ENCODE results near the gene SPACA7.

SPACA7 gene

DNA sequence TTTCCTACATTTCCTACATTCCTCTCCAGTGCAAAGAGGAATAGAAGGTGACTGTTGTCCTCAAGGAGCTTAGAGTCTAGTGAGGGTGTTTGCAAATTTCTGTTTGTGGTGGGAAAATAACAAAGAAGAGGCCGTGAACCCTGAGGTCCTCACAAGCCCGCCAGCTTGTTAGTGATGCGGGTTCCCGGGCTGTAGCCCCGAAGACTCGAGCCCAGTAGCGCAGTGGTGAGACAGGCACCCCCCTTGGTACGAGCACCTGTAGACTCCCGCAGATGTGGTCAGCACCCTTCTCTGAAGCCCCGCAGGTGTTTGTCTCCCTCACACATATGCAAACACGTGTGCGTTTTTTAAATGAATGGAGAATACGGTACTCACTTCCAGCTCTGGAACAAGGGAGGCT, 26.5 kb upstream of the SPACA7 start:
- no peak for DNase-seq (ENCODE audit: low read depth)
- no peak overlapping the region for H3K4me3 ChIP-seq (ENCODE audit: low read length)
- TF ChIP-seq, protein P1, sequence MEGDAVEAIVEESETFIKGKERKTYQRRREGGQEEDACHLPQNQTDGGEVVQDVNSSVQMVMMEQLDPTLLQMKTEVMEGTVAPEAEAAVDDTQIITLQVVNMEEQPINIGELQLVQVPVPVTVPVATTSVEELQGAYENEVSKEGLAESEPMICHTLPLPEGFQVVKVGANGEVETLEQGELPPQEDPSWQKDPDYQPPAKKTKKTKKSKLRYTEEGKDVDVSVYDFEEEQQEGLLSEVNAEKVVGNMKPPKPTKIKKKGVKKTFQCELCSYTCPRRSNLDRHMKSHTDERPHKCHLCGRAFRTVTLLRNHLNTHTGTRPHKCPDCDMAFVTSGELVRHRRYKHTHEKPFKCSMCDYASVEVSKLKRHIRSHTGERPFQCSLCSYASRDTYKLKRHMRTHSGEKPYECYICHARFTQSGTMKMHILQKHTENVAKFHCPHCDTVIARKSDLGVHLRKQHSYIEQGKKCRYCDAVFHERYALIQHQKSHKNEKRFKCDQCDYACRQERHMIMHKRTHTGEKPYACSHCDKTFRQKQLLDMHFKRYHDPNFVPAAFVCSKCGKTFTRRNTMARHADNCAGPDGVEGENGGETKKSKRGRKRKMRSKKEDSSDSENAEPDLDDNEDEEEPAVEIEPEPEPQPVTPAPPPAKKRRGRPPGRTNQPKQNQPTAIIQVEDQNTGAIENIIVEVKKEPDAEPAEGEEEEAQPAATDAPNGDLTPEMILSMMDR (conservative IDR thresholded peaks at IDR 0.05; ENCODE audit: low read depth, low read length): no peak

DNA sequence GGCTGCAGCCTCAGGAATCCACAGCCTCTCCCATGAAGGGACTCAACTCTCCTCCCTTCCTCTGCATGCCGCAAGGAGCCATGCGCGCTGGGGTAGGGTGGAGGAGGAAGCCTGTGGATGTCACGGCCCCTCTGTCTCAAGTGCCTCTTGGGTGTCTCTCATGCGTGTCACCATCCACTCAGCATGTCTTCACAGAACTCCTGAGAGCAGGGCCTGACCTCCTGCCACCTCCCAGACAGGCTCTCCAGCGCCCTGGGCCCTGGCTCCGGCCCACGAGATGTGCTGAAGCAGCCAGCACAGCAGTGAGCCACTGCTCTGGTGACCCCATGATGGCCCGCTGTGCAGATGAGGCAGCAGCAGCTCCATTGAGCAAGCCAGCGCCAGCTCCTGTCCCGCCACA, 25.9 kb upstream of the SPACA7 start:
- H3K4me3 ChIP-seq (ENCODE audit: low read length): no peak overlapping the region
- TF ChIP-seq, protein P1 (conservative IDR thresholded peaks at IDR 0.05; ENCODE audit: low read depth, low read length): no peak
- no peak for DNase-seq (ENCODE audit: low read depth)

DNA sequence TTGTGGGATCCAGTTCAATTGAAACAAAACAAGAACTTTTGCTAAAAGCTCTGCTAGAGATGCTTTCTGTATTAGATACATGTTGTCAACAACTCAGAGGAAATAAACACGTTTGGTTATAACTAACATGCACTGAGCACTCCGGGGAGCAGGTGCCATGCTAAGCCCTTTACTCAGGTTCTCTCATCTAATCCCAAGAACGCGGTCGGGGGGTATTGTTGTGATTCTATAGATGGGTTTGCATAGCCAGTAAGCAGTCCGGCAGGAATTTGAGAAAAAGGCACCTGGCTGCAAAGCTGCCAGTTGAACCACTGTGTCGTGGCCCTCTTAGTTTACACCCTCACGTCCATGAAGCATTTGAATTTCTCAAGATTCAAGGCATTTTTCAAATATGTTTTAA, 24.3 kb upstream of the SPACA7 start:
- no peak for DNase-seq (ENCODE audit: low read depth)
- TF ChIP-seq, protein P1 (conservative IDR thresholded peaks at IDR 0.05; ENCODE audit: low read depth, low read length): no peak
- H3K4me3 ChIP-seq (ENCODE audit: low read length): no peak overlapping the region

DNA sequence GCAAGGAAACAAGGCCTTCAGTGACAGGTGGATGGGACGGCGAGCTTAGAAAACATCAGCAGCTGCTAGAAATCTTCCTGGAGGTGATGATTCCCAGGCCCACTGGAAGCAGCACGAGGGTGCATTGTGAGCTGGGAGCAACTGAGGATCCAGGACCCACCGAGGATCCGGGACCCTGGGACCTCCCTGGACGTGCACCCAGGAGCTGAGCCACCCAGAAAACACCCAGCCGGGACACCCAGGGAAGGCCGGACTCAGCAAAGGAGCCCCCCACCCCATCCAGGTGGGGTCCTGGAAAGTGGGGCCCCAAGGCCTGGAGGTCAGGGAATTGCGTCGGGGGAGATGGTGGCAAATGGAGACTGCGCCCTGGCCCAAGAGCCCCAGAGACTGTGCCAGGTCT, 22.3 kb upstream of the SPACA7 start:
- no peak overlapping the region for H3K4me3 ChIP-seq (ENCODE audit: low read length)
- TF ChIP-seq, protein P1 (conservative IDR thresholded peaks at IDR 0.05; ENCODE audit: low read depth, low read length): no peak
- no peak for DNase-seq (ENCODE audit: low read depth)

DNA sequence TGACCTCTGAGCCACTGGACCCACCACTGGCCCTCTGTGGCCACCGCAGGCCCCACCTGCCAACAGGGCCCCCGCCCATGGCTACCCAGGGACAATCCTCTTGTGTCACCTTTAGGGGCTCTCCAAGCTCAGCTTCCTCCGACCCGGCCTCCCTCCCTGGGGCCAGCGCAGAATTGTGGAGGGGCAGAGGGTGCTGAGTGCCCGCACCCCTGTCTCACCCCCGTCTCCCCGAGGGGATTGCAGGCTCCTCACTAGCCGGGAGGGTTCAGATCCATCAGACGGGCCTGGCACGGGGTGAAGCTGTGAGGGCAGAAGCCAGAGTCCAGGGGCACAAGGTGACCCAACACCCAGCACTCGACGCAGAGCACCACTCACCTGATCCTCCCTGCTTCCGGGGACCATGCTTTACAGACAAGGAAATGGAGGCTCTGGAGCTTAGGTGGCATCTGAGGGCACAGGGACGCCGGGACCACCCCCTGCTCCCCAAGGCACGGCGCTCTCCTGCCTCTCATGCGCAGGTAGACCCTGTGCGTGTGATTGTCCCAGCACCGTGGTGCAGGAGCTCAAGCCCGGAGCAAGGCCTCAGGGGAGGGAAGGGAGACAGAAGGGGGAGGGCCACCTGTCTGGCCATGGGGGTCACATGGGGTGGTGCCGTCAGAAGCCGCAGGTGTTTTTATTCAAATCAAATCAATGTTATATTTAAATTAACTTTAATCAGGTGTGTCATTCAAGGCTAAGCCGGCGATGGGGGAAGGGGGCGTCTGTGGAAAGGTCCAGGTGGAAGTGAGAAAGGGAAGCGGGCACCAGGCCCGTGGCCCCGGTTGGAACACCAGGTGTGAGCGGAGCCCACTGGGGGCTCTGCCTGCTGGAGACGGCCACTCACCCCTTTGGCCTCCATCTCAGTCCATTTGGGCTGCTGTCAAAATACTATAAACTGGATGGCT, 21.6 kb upstream of the SPACA7 start:
- TF ChIP-seq, protein P1 (conservative IDR thresholded peaks at IDR 0.05; ENCODE audit: low read depth, low read length): no peak
- no peak for DNase-seq (ENCODE audit: low read depth)
- no peak overlapping the region for H3K4me3 ChIP-seq (ENCODE audit: low read length)

DNA sequence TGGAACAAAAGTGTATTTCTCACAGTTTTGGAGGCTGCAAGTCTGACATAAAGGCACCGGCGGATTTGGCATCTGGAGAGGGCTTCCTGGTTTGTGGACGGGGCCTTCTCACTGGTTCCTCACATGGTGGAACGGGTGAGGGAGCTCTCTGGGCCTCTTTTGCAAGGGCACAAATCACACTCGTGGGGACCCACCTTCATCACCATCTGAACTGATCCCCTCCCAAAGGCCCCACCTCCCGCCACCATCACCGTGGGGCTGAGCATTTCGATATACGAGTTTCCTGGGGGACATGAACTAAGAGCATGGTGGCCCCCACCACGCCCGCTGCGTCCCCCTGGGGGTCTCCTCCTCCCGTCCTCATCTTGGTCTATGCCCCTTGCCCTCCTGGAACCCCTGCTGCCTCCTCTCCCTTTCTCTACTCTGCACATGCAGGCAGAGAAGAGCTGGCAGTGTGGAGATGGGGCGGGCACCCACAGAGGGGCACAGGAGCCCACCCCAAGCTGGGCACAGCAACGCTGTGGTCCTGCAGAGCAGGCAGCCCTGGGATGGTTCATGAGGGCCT, 20.8 kb upstream of the SPACA7 start:
- no peak for DNase-seq (ENCODE audit: low read depth)
- TF ChIP-seq, protein P1 (conservative IDR thresholded peaks at IDR 0.05; ENCODE audit: low read depth, low read length): no peak
- H3K4me3 ChIP-seq (ENCODE audit: low read length): no peak overlapping the region

DNA sequence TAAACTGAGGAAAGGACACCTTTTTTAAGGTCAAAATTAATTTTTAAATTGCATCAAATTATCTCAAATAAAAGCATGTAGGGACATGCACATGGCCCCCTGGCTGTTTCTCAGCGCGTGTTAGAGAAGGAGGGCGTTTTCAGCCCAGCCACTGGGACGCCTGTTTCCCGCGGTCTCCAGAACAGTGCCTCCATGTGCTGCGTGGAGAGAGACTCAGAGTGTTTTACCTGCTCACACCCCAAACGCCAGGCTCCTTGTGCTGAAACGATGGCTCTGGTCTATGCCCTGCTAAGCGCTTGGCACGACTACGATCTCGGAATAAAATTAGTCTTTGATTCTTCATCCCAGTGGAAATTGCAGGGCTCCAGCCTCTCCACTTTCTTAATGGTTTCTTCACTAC, 20.0 kb upstream of the SPACA7 start:
- TF ChIP-seq, protein P1 (conservative IDR thresholded peaks at IDR 0.05; ENCODE audit: low read depth, low read length): no peak
- no peak overlapping the region for H3K4me3 ChIP-seq (ENCODE audit: low read length)
- no peak for DNase-seq (ENCODE audit: low read depth)

Measured in retinal pigment epithelial cell (primary cell).